Spleen (tissue), 11 donors: ENCODE measurements around the gene OPCML. TPM values are rescaled to one million over a fixed set of nuclear protein-coding genes. Genes with fewer than 3 reads are reported as not detected.

Source experiments
- DNase-seq: peaks from one replicate; pipeline ENCODE4 v3.0.0-alpha.2; 2020
- H3K27ac ChIP-seq, 8 donors: fragments of 200-600 bp; sonication (generic) in 7 of 8; 1 replicate in 4 of 8; 2 replicates in 4 of 8; pipeline versions ENCODE4 v1.5.0 to v1.8.0; 2016 to 2021; ENCODE audit warnings: inconsistent platforms in 4 of 8, mild to moderate bottlenecking in 4 of 8, moderate library complexity in 1 of 8
- H3K27me3 ChIP-seq, 7 donors: fragments of 200-600 bp; sonication (generic) in 6 of 7; replicated peaks in 1 of 7; 1 replicate in 4 of 7; 2 replicates in 3 of 7; pipeline versions ENCODE4 v1.5.0 to v1.8.0; 2016 to 2021; ENCODE audit warnings: inconsistent platforms in 3 of 7, mild to moderate bottlenecking in 1 of 7
- H3K36me3 ChIP-seq, 6 donors: fragments of 200-600 bp; sonication (generic) in 5 of 6; 1 replicate in 4 of 6; 2 replicates in 2 of 6; pipeline versions ENCODE4 v1.5.0 to v1.8.0; 2016 to 2021; ENCODE audit warnings: inconsistent platforms in 2 of 6
- H3K4me1 ChIP-seq, 6 donors: fragments of 200-600 bp; sonication (generic) in 5 of 6; 1 replicate in 3 of 6; 2 replicates in 3 of 6; pipeline versions ENCODE4 v1.5.0 to v1.8.0; 2016 to 2021; ENCODE audit warnings: inconsistent platforms in 3 of 6
- H3K4me3 ChIP-seq, 8 donors: fragments of 200-600 bp; sonication (generic) in 7 of 8; 1 replicate in 4 of 8; 2 replicates in 4 of 8; pipeline versions ENCODE4 v1.5.0 to v1.8.0; 2016 to 2021; ENCODE audit warnings: inconsistent platforms in 4 of 8, mild to moderate bottlenecking in 4 of 8, moderate library complexity in 2 of 8
- H3K9me3 ChIP-seq, 8 donors: fragments of 200-600 bp; sonication (generic) in 7 of 8; 1 replicate in 4 of 8; 2 replicates in 4 of 8; pipeline versions ENCODE4 v1.5.0 to v1.8.0; 2016 to 2021; ENCODE audit warnings: inconsistent platforms in 4 of 8
- CTCF ChIP-seq, 11 experiments: fragments of 200-600 bp in 7 of 11; fragments of 450-650 bp in 4 of 11; sonication (generic) in 4 of 11; IDR thresholded peaks in 8 of 11; conservative IDR thresholded peaks in 3 of 11; 1 replicate in 7 of 11; 2 replicates in 4 of 11; pipeline versions ENCODE4 v1.4.0 to v1.8.0; 2016 to 2021; ENCODE audit warnings: antibody characterized with exemption in 11 of 11, inconsistent platforms in 4 of 11, mild to moderate bottlenecking in 1 of 11
- POLR2A ChIP-seq, 3 donors: fragments of 450-650 bp; IDR thresholded peaks; one replicate each; pipeline ENCODE4 v1.5.1; 2017; ENCODE audit warnings: antibody characterized with exemption in 3 of 3, mild to moderate bottlenecking in 1 of 3
- POLR2AphosphoS5 ChIP-seq, 3 donors: sonication (generic); formaldehyde crosslinking; IDR thresholded peaks; one replicate each; pipeline ENCODE4 v1.5.1; 2017; ENCODE audit warnings: antibody characterized with exemption in 3 of 3
- WGBS, 5 donors: extraction: QIAGEN DNeasy Blood & Tissue Kit in 3 of 5; methylation state at CpG; one replicate each; pipeline versions ENCODE4 v1.1.5 to v1.1.7; 2013 to 2018; 5-methylcytosine and 5-hydroxymethylcytosine counted together
- intact Hi-C: fragments of 100-400 bp; cut with DNase I; formaldehyde crosslinking; loops from one replicate; pipeline ENCODE4 v1.15.0; 2023; ENCODE audit warnings: low total_unique reads
- polyA plus RNA-seq, 3 donors: library from polyadenylated mRNA; stranded (reverse); fragments of 200-250 nt; gene quantifications; one replicate each; pipeline ENCODE4 v1.2.1, GENCODE V29; 2013
- total RNA-seq, 7 donors: library from RNA; depleted of rRNA in 3 of 7; stranded (reverse); fragments of >200 nt in 3 of 7; fragmentation: NEBNext Ultra II Directional in 4 of 7; extraction: Animal tissue kit (Norgen Biotek cat#: 25700) in 4 of 7; gene quantifications; one replicate each; pipeline versions ENCODE4 v1.1.0 to v1.2.1, GENCODE V29; 2016 to 2021
- donor health status: healthy with polysubstance abuse.
- donor health status: DM: no; HTN: no; CAD: no; lungs with moderate emphysema.
- donor health status: DM: no; HTN: no; CAD: no.
- donor health status: Bipolar disorder and iron deficiency.
- donor health status: healthy.
- donor health status: DM: no; HTN: no; CAD: no.
- donor health status: DM: yes; HTN: yes; CAD: no.

Gene OPCML
- total and polyA plus RNA-seq, 10 donors = 0.09 to 10.7 (median 3.1) TPM

GRCh38 chr11:132983641-132983978 lies 548.7 kb downstream of the OPCML start:
- DNase-seq = no peak
- H3K4me1 ChIP-seq = no peaks in the 10 kb centered on the region
- intact Hi-C loops = no loop called here
- 81 to 94% (median 94%) methylated on average over 1 of the region's 1 CpG for WGBS, 5 donors
- H3K36me3 ChIP-seq = no peaks in the 10 kb centered on the region
- no peaks in the 10 kb centered on the region for H3K9me3 ChIP-seq
- no peaks in the 10 kb centered on the region for H3K27me3 ChIP-seq
- no peak overlapping the region for H3K27ac ChIP-seq
- H3K4me3 ChIP-seq = no peak overlapping the region
- TF ChIP-seq CTCF (IDR thresholded peaks at IDR 0.05 in 8 of 11, conservative IDR thresholded peaks at IDR 0.05 in 3 of 11) = no peak
- TF ChIP-seq POLR2A (IDR thresholded peaks at IDR 0.05) = no peak
- TF ChIP-seq POLR2AphosphoS5 (IDR thresholded peaks at IDR 0.05) = no peak

GRCh38 chr11:132982772-132983640 lies 549.3 kb downstream of the OPCML start:
- DNase-seq = no peak
- intact Hi-C loops = no loop called here
- Histone ChIP-seq H3K27ac (no peak overlapping the region), H3K4me3 (no peak overlapping the region), H3K36me3 (no peaks in the 10 kb centered on the region), H3K27me3 (no peaks in the 10 kb centered on the region), H3K4me1 (no peaks in the 10 kb centered on the region), H3K9me3 (no peaks in the 10 kb centered on the region)
- no peak for TF ChIP-seq CTCF (IDR thresholded peaks at IDR 0.05 in 8 of 11, conservative IDR thresholded peaks at IDR 0.05 in 3 of 11)
- TF ChIP-seq POLR2AphosphoS5 (IDR thresholded peaks at IDR 0.05) = no peak
- TF ChIP-seq POLR2A (IDR thresholded peaks at IDR 0.05) = no peak
- 78 to 91% (median 81%) methylated on average over 7 of the region's 7 CpGs for WGBS, 5 donors

GRCh38 chr11:132981131-132981956 lies 551.0 kb downstream of the OPCML start:
- Histone ChIP-seq H3K27me3 (no peaks in the 10 kb centered on the region), H3K27ac (no peak overlapping the region), H3K36me3 (no peaks in the 10 kb centered on the region), H3K9me3 (no peaks in the 10 kb centered on the region), H3K4me1 (no peaks in the 10 kb centered on the region), H3K4me3 (no peak overlapping the region)
- whole genome bisulfite sequencing, 5 donors = 77 to 88% (median 83%) methylated on average over 17 of the region's 17 CpGs
- TF ChIP-seq CTCF (IDR thresholded peaks at IDR 0.05 in 8 of 11, conservative IDR thresholded peaks at IDR 0.05 in 3 of 11) (no peak), POLR2AphosphoS5 (IDR thresholded peaks at IDR 0.05) (no peak), POLR2A (IDR thresholded peaks at IDR 0.05) (no peak)
- no peak for DNase-seq
- intact Hi-C loops = no loop called here

GRCh38 chr11:132980670-132981069 lies 551.6 kb downstream of the OPCML start:
- no peak for DNase-seq
- TF ChIP-seq CTCF (IDR thresholded peaks at IDR 0.05 in 8 of 11, conservative IDR thresholded peaks at IDR 0.05 in 3 of 11) = no peak
- TF ChIP-seq POLR2AphosphoS5 (IDR thresholded peaks at IDR 0.05) = no peak
- no peak for TF ChIP-seq POLR2A (IDR thresholded peaks at IDR 0.05)
- intact Hi-C loops = no loop called here
- WGBS, 5 donors = 79 to 87% (median 84%) methylated on average over 8 of the region's 8 CpGs
- Histone ChIP-seq H3K27me3 (no peaks in the 10 kb centered on the region), H3K9me3 (no peaks in the 10 kb centered on the region), H3K27ac (no peak overlapping the region), H3K36me3 (no peaks in the 10 kb centered on the region), H3K4me3 (no peak overlapping the region), H3K4me1 (no peaks in the 10 kb centered on the region)
